Parathyroid adenoma (tissue), 2 donors: ENCODE results near the gene SH3D19.

Experiments
- H2AFZ ChIP-seq: fragments of 300-600 bp; sonication (generic); one replicate; pipeline ENCODE4 v1.7.0; 2017; ENCODE audit warnings: antibody characterized with exemption, mild to moderate bottlenecking
- H3K27ac ChIP-seq: fragments of 300-600 bp; sonication (generic); one replicate; pipeline ENCODE4 v1.7.0; 2017
- H3K27me3 ChIP-seq: fragments of 300-600 bp; sonication (generic); one replicate; pipeline ENCODE4 v1.7.0; 2017; ENCODE audit warnings: low read length; ENCODE audit not compliant: control insufficient read depth, insufficient read depth
- H3K36me3 ChIP-seq: fragments of 300-600 bp; sonication (generic); one replicate; pipeline ENCODE4 v1.7.0; 2017; ENCODE audit warnings: low read length; ENCODE audit not compliant: control insufficient read depth, insufficient read depth
- H3K4me1 ChIP-seq: fragments of 300-600 bp; sonication (generic); one replicate; pipeline ENCODE4 v1.7.0; 2017; ENCODE audit warnings: control low read depth
- H3K4me2 ChIP-seq: fragments of 300-600 bp; sonication (generic); one replicate; pipeline ENCODE4 v1.7.0; 2017; ENCODE audit warnings: low read length
- H3K4me3 ChIP-seq: fragments of 300-600 bp; sonication (generic); one replicate; pipeline ENCODE4 v1.7.0; 2017; ENCODE audit warnings: low read depth, low read length
- H3K79me2 ChIP-seq: fragments of 300-600 bp; sonication (generic); one replicate; pipeline ENCODE4 v1.7.0; 2017; ENCODE audit warnings: control low read depth
- H3K9ac ChIP-seq: fragments of 300-600 bp; sonication (generic); one replicate; pipeline ENCODE4 v1.7.0; 2017; ENCODE audit warnings: mild to moderate bottlenecking
- H3K9me3 ChIP-seq: fragments of 300-600 bp; sonication (generic); one replicate; pipeline ENCODE4 v1.7.0; 2017; ENCODE audit warnings: low read length; ENCODE audit not compliant: control insufficient read depth
- CTCF ChIP-seq: fragments of 300-600 bp; sonication (generic); IDR thresholded peaks from one replicate; pipeline ENCODE4 v1.7.0; 2017; ENCODE audit warnings: antibody characterized with exemption, mild to moderate bottlenecking
- donor health status: primary hyperparathyroidism.

The SH3D19 gene

GRCh38 chr4:151316645-151317044 is 8.8 kb downstream of the SH3D19 start:
- Histone ChIP-seq H3K27me3 (no peaks in the 10 kb centered on the region), H3K4me2 (no peak overlapping the region), H3K79me2 (peaks cover 2% of the 10 kb centered on the region), H3K4me1 (no peaks in the 10 kb centered on the region), H2AFZ (no peak overlapping the region), H3K36me3 (no peaks in the 10 kb centered on the region), H3K4me3 (no peak overlapping the region), H3K9ac (no peak overlapping the region), H3K27ac (no peak overlapping the region), H3K9me3 (no peaks in the 10 kb centered on the region)
- TF ChIP-seq CTCF = no peak

- no peaks in the 10 kb centered on the region for H3K9me3 ChIP-seq
- no peak overlapping the region for H3K4me3 ChIP-seq
- no peaks in the 10 kb centered on the region for H3K27me3 ChIP-seq
- no peak overlapping the region for H3K4me2 ChIP-seq
- H3K27ac ChIP-seq = no peak overlapping the region
- no peak for TF ChIP-seq CTCF
- peaks cover 2% of the 10 kb centered on the region for H3K79me2 ChIP-seq
- no peaks in the 10 kb centered on the region for H3K36me3 ChIP-seq
- no peaks in the 10 kb centered on the region for H3K4me1 ChIP-seq
- H2AFZ ChIP-seq = no peak overlapping the region
- H3K9ac ChIP-seq = no peak overlapping the region
These were observed 10.1 kb downstream of the SH3D19 start for GRCh38 chr4:151315212-151315886.

GRCh38 chr4:151314479-151314878 is 10.9 kb downstream of the SH3D19 start:
- peaks cover 7% of the 10 kb centered on the region for H3K79me2 ChIP-seq
- no peak overlapping the region for H2AFZ ChIP-seq
- H3K4me3 ChIP-seq = no peak overlapping the region
- no peak overlapping the region for H3K9ac ChIP-seq
- no peak overlapping the region for H3K27ac ChIP-seq
- H3K9me3 ChIP-seq = no peaks in the 10 kb centered on the region
- H3K27me3 ChIP-seq = no peaks in the 10 kb centered on the region
- no peak for TF ChIP-seq CTCF
- H3K4me1 ChIP-seq = no peaks in the 10 kb centered on the region
- no peak overlapping the region for H3K4me2 ChIP-seq
- no peaks in the 10 kb centered on the region for H3K36me3 ChIP-seq

GRCh38 chr4:151314010-151314355 is 11.4 kb downstream of the SH3D19 start:
- no peak for TF ChIP-seq CTCF
- no peaks in the 10 kb centered on the region for H3K27me3 ChIP-seq
- H3K79me2 ChIP-seq = peaks cover 7% of the 10 kb centered on the region
- H3K36me3 ChIP-seq = no peaks in the 10 kb centered on the region
- no peak overlapping the region for H2AFZ ChIP-seq
- no peak overlapping the region for H3K4me3 ChIP-seq
- no peak overlapping the region for H3K27ac ChIP-seq
- no peaks in the 10 kb centered on the region for H3K9me3 ChIP-seq
- H3K4me2 ChIP-seq = no peak overlapping the region
- no peaks in the 10 kb centered on the region for H3K4me1 ChIP-seq
- H3K9ac ChIP-seq = no peak overlapping the region

GRCh38 chr4:151313306-151314009 is 11.9 kb downstream of the SH3D19 start:
- Histone ChIP-seq H3K27me3 (no peaks in the 10 kb centered on the region), H2AFZ (no peak overlapping the region), H3K4me3 (no peak overlapping the region), H3K79me2 (peaks cover 7% of the 10 kb centered on the region), H3K27ac (no peak overlapping the region), H3K4me1 (no peaks in the 10 kb centered on the region), H3K9ac (no peak overlapping the region), H3K4me2 (no peak overlapping the region), H3K36me3 (no peaks in the 10 kb centered on the region), H3K9me3 (no peaks in the 10 kb centered on the region)
- TF ChIP-seq CTCF = no peak
